ENCODE measurements around the gene ATF6B.
"Not testable (repeated sequence)": the region's sequence is repeated elsewhere in the genome, so short reads cannot be mapped to it uniquely, and the experiment has no call there.

The ATF6B gene

GRCh38 chr6:32107406-32107805 is 20.6 kb downstream of the ATF6B start:
- no peak for DNase-seq (ENCODE audit: low spot score)

DNA sequence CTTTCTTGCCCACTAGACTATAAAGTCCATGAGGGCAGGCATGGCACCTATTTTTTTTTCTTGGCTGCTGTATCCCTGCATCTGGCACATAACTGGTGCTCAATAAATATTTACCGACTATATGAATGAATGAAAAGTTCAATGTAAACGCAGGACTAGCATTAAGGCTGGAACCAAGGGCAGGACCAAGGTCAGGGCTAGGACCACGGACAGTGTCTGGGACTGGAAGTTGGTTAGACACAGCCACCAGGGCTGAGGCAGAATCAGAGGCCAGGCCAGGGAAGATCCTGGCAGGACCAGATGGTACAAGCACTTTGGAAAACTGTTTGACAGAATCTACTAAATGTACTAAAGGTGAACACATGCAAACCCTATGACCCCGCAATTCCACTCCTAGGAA is 22.6 kb downstream of the ATF6B start:
- DNase-seq (ENCODE audit: low spot score): no peak

DNA sequence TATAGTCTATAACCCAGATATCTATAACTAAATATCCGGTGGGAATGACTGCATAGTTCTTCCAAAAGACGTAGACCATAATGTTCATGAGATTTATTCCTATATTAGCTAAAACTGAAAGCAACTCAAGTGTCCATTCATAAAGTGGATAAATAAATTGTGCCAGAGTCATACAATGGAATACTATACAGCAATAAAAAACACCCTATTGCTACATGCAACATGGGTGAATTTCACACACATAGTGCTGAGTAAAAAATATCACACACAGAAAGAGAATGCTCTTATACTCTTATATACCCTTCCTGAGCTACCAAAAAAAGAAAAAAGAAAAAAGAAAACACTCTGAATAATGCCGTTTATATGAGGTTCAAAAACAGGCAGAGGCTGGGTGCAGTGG is 25.8 kb downstream of the ATF6B start:
- DNase-seq (ENCODE audit: low spot score): no peak

DNA sequence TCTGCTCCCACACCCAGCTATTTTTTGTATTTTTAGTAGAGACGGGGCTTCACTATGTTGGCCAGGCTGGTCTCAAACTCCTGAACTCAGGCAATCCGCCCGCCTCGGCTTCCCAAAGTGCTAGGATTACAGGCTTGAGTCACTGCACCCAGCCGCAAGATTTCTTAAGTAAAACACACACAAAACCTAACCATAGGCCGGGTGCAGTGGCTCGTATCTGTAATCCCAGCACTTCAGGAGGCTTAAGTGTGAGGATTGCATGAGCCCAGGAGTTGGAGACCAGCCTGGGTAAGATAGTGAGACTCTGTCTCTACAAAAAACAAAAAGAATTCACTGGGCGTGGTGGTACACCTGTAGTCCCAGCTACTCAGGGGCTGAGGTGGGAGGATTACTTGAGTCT is 27.8 kb downstream of the ATF6B start:
- DNase-seq (ENCODE audit: low spot score): not testable (repeated sequence)

GRCh38 chr6:32097364-32097763 is 30.7 kb downstream of the ATF6B start:
- DNase-seq (ENCODE audit: low spot score): no peak

DNA sequence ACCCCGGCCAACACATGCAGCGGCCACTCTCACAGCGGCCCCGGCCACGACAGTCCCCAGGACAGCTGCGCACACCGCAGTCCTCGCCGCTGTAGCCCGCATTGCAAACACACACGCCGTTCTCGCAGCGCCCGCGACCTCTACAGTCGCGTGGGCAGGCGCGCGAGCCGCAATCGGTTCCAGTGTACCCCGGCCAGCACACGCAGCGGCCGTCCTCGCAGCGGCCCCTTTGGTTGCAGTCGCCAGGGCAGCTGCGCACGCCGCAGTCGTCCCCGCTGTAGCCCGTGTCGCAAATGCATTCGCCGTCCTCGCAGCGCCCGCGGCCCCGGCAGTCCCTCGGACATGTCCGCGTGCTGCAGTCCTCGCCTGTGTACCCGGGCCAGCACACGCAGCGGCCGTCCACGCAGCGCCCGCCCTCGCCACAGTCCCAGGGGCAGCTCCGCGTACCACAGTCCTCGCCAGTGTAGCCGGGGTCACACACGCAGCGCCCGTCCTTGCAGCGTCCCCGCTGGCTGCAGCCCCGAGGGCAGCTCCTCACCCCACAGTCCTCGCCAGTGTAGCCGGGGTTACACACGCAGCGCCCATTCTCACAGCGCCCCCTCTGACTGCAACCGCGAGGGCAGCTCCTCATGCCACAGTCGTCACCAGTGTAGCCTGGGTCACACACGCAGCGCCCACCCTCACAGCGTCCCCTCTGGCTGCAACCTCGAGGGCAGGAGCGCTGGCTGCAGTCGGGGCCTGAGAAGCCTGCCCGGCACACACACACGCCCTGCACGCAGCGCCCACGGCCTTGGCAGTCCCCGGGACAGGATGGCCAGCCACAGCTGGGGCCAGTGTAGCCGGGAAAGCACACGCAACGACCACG is 31.4 kb downstream of the ATF6B start:
- no peak for DNase-seq (ENCODE audit: low spot score)

GRCh38 chr6:32096087-32096393 is 32.0 kb downstream of the ATF6B start:
- no peak for DNase-seq (ENCODE audit: low spot score)

DNA sequence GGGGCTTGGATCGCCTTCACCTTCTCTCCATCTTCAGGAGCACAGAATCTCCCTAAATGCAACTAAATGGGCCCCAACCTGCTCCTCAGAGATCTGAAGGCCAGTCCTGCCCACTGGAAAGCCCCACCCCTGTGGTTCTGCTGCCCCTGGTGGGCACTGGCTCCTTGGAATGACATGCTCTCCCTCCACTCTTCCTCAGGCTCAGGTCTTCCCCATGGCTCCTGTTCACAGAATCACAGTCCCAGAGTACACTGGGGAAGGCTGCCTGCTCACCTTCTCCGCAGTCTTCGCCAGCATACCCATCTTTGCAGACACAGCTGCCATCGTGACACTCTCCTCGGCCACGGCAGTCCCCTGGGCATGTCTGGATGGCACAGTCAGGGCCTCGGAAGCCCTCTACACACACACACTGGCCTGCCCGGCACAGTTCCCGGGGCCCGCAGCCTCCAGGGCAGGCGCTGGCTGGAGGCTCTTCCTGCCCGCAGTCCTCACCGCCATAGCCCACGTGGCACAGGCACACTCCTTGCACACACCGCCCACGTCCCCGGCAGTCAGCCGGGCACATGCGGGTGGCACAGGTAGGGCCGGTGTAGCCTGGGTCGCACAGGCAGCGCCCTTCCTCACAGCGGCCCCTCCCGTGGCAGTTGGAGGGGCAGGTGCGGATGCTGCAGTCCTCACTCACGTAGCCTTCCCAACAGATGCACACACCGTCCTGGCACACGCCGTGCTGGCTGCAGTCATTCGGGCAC is 32.5 kb downstream of the ATF6B start:
- no peak for DNase-seq (ENCODE audit: low spot score)

DNA sequence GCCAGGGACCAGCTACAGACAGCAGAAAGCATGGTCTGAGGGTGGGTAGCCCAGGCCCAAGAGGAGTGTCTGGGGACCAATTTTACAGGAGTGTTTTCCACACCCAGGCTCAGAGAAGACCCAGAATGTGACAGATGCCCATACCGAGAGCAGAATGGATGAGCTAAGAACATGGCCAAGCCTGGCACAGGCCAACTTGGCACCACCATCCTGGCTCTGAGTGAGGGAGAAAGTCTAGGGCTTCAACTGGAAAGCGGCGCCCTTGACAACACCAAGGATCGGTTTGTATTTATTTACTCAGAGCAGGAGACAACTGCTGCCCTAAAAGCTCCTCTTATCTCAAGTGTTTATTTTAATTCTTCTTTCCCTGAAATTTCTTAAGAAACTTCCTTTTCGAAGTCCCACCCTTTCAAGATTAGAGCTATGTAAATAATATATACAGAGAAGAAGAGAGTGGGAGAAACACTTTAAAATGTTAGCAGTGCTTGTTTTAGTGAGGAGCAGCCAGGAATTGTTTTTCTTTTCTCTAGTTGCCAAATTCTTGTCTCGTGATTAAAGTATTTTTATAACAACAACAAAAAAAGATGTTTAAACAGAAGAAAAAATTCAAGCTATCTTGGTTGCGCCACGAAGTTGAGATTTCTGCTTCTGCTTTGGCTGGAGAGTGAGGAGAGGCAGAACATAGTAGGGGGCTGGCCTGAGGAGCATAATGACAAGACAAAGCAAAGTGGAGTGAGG is 35.1 kb downstream of the ATF6B start:
- DNase-seq (ENCODE audit: low spot score): no peak

- no peak for DNase-seq (ENCODE audit: low spot score)
These were observed 38.8 kb downstream of the ATF6B start for GRCh38 chr6:32089082-32089828.

DNA sequence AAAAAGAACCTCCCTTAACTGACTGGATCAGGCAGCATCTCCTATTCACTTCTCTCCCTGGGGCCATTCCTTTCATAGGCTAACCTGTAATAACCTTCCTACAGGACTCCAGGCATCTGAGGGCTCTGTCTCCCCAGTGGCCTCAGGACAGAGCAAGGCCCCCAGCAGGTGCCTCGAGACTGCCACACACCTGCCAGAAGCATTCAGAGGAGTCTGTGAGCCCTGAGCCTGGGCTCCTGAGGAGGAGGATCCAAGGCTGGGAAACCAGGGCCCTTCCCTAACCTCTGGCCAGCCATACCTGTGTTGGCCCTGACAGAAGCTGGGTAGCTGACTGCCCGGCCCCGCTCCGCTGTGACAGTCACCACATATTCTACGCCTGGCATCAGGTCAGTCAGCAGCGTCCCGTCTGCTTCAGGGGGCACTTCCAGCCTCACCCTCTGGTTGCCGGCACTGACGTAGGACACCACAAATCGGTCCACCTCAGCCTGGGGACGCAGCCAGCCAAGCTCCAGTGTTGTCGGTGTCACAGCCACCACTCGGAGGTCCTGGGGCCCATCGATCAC is 39.5 kb downstream of the ATF6B start:
- no peak for DNase-seq (ENCODE audit: low spot score)

- DNase-seq (ENCODE audit: low spot score): peak; percentile 64
These were observed 40.2 kb downstream of the ATF6B start for GRCh38 chr6:32087574-32088486.

DNA sequence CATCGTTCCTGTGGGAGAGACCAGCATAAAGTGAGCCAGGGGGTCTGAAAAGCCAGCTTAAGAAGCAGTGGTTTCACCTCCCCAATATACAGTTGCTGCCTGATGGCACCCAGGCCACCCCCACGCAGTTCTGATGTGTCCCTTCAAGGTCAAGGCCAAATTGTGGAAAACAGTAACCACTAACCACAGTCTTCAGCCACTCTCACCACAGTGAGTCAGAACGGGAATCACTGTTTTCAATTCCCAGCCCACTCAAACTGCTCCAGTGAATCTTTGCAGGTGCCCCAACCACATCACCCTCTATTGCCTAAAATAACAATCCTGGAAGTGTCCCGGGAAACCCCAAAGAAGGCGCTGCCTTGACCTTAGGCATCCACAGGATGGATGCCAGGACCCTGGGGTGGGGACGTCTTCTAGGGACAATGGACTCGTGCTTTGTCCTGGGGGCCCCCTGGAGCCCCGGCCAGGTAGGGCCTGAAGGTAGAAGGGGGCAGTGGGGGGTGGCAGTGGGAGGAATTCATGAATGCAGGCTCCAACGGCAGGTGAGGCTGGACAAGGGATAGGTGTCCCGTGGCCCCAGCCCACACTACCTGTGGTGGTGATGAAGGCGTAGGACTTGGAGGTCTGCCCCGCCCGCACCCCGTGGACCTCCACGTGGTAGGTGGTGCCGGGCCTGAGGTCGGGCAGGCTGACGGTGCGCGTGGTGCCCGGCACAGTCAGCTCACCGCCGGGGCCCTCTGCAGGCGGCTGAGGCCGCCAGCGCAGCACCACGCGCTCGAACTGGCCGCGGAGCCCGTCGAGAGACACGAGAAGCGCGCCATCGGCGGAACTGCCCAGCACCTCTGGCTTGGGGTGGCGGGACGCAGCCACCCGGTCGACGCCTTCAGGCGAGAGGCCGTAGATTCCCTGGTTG is 41.1 kb downstream of the ATF6B start:
- no peak for DNase-seq (ENCODE audit: low spot score)

- no peak for DNase-seq (ENCODE audit: low spot score)
These were observed 42.1 kb downstream of the ATF6B start for GRCh38 chr6:32085759-32086459.

- DNase-seq (ENCODE audit: low spot score): no peak
These were observed 43.3 kb downstream of the ATF6B start for GRCh38 chr6:32084780-32085179.

DNA sequence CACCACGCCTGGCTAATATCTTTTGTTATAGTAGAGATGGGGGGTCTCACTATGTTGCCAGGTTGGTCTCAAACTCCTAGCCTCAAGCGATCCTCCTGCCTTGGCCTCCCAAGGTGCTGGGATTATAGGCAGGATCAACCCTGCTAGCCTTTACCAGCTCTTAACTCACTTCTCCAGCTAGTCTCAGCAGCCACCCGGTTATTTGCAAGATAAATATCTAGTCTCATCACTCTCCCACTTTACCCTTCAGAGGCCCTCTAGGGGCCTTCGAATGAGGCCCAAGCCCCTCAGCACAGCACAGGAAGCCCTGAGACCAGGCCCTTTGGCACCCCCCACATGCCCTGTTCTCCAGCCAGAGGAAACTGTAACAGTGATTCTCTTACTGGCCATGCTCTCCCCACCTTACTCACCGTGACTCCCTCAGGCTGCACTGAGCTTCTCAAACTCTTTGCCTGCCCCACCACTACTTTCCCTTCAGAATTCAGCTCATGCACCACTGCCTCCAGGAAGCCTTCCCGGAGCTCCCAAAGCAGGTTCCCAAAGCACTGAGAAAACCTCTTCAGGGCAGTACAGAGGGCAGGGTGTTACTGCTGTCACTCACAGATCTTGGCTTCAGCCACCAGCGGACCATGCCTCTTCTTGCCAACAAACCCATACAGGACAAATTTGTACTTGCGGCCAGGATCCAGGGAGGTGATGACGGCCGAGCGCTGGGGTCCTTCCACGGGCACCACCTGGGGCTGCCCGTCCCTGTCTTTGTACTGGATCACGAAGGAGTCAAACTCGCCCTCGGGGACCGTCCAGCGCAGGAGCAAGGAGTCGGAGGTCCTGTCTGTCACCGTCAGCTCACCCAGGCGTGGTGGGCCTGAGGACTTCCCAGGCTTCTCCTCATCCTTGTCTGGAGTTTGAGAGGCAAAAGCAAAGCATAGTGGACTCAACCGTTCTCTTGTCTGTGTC is 44.0 kb downstream of the ATF6B start:
- no peak for DNase-seq (ENCODE audit: low spot score)

DNA sequence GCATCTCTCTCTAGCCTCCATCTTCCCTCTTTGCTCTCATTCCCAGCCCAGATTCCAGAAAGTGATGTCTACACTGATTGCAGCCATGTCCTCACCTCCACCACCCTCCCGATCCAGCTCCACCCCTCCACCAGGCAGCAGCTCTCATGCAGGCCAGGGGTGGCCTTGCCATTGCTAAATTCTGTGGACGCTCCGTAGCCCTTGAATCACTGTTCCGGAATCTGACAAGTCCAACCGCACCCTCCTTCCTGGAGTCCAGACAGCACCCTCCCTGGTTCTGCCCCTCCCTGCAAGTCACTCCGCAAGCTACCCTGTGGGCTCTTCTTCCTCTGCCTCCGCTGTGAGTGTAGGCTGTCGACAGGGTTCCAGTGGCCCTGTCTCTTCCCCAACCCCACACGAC is 45.1 kb downstream of the ATF6B start:
- peak; percentile 30 for DNase-seq (ENCODE audit: low spot score)

GRCh38 chr6:32082478-32082877 is 45.6 kb downstream of the ATF6B start:
- no peak for DNase-seq (ENCODE audit: low spot score)

Measured in LoVo (cell line).